GM12874 (cell line): Measurements from ENCODE around the gene SPTBN2.

Source experiments
- TF ChIP-seq, protein P1 (sequence below): IDR thresholded peaks from 2 replicates; pipeline ENCODE4 v1.5.1; 2011; ENCODE audit warnings: low read depth, mild to moderate bottlenecking, control low read depth, low read length, moderate library complexity; ENCODE audit not compliant: insufficient read depth

Gene SPTBN2

DNA sequence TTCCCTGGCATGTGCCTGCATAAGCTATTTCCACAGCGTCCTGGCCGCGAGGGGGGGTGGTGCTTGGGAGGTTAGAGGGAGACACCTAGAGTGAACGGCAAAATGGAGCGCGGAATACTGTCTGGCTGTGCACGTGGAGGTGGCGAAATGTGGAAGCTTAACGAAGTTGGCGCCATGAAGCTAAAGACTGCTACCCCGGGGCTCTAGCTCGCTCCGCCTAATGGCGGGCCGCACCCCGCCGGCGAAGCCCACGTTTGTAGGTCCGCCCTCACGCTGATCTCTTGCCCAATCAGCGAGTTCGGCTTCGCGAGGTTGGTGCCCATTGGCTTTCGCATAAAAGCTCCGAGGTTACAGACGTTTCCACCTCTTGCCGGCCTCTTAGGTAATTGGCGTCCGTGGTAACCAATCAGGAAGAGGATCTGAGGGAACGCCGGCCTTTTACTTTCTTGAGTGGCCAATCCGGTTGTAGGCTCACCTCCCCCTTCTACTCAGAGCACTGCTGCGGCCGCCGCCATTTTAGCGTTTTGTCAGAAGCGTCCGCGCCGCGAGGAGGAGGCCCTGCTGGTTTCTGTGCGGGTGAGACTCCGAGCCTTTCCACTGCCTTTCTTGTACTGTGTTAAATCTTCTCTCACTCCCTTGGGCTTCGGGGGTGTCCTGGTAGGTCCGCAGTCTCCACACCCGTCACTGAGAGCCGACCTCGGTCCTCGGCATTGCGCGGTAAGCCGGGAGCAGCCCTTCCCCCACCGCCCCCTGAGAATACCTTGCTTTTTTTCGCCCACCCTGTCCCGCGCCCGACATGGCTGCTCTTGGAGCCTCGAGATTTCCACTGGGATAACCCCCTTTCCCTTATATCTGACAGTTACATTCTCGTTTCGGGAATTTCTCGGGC is 90.6 kb downstream of the SPTBN2 start, which contains the start of gene RBM4:
Gene RBM4, plus strand, starts transcription at position 527 of the 889 bp plus-strand sequence. CDS start 1,009 bp downstream, outside the sequence.
- TF ChIP-seq, protein P1, sequence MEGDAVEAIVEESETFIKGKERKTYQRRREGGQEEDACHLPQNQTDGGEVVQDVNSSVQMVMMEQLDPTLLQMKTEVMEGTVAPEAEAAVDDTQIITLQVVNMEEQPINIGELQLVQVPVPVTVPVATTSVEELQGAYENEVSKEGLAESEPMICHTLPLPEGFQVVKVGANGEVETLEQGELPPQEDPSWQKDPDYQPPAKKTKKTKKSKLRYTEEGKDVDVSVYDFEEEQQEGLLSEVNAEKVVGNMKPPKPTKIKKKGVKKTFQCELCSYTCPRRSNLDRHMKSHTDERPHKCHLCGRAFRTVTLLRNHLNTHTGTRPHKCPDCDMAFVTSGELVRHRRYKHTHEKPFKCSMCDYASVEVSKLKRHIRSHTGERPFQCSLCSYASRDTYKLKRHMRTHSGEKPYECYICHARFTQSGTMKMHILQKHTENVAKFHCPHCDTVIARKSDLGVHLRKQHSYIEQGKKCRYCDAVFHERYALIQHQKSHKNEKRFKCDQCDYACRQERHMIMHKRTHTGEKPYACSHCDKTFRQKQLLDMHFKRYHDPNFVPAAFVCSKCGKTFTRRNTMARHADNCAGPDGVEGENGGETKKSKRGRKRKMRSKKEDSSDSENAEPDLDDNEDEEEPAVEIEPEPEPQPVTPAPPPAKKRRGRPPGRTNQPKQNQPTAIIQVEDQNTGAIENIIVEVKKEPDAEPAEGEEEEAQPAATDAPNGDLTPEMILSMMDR: no peak

DNA sequence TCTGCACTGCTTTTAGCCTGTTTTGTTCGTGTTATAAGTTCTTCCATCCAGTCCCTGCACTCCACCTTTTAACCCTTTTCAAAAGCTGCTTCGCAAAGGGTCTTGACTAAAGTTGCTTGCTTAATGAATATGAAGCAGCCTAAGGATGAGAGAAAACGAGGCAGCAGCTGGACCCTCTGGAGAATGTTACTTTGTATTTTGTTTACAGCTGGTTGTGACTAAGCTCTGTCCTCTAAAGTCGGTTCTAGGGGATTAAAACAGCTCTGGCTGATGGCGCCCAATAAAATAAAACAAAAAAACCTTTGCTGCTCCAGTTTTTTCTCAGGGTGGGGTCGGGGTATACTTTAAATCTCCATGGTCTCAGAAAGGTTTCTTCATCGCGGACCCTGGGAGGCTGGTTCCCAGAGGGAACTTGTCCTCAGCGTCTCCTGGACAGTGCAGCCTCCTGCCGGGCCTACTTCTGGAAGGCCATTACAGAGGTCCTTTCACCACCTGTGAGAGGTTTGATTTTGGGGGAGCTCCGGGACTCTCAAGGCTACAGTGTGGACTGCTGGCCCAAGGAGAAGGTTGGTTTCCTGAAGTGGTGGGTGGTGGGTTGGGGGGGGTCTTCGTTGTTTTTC is 91.3 kb downstream of the SPTBN2 start:
- TF ChIP-seq, protein P1: no peak

DNA sequence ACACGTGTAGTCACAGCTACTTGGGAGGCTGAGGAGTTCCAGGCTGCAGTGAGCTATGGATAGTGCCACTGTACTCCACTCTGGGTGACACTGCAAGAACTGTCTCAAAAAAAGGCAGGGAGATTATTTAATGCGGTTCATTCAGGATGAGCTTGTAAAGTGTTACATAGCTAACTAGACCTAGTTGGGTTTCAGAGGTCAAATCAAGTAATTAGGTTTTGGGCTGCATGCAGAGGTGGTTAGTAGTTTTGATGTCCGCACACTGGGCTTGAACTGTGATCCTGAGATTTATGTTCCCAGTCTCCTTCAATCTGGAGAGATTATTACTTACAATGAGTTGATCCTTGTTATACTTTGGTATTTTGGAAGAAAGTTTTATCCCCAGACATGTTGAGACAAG is 92.6 kb downstream of the SPTBN2 start:
- TF ChIP-seq, protein P1: no peak
